ENCODE measurements around the gene OTX2.
A peak's percentile ranks its signal among the peaks of the same experiment; 100 is the strongest.

Gene OTX2

DNA sequence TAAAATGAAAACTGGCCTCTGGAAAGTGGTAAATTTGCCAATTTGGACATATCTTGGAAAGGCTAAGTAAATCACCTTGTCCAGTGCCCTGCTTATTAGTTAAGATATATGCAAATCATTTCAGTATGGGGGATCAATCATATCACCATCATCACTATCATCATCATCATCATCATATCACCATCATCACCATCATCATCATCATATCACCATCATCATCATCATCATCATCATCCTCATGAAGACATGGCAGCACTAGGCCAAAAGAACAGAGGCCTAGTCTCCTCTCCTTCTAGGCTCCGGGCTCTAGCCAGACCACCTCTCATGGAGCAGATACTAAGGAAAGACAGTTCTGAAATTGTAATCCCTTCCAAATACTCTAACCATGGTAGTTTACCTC is 20.3 kb downstream of the OTX2 start:
- H3K4me3 ChIP-seq (ENCODE audit: low read depth, low read length), result no peak overlapping the region
- CTCF ChIA-PET, result interaction anchor here (0.8 kb wide), 1 partner anchor 12 kb away, joined by 5 read pairs; no protein-coding TSS in a partner anchor
- TF ChIP-seq ZNF654 (tag by site-specific recombination; IDR thresholded peaks at IDR 0.05; ENCODE audit: low read depth) (no peak), ZNF394 (tag by site-specific recombination; IDR thresholded peaks at IDR 0.05; ENCODE audit: borderline replicate concordance) (no peak), ZNF223 (tag by site-specific recombination; IDR thresholded peaks at IDR 0.05) (no peak)
- TF ChIP-seq, protein P1, sequence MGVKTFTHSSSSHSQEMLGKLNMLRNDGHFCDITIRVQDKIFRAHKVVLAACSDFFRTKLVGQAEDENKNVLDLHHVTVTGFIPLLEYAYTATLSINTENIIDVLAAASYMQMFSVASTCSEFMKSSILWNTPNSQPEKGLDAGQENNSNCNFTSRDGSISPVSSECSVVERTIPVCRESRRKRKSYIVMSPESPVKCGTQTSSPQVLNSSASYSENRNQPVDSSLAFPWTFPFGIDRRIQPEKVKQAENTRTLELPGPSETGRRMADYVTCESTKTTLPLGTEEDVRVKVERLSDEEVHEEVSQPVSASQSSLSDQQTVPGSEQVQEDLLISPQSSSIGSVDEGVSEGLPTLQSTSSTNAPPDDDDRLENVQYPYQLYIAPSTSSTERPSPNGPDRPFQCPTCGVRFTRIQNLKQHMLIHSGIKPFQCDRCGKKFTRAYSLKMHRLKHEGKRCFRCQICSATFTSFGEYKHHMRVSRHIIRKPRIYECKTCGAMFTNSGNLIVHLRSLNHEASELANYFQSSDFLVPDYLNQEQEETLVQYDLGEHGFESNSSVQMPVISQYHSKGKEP (tag by site-specific recombination; IDR thresholded peaks at IDR 0.05), result no peak
- TF ChIP-seq, protein P2, sequence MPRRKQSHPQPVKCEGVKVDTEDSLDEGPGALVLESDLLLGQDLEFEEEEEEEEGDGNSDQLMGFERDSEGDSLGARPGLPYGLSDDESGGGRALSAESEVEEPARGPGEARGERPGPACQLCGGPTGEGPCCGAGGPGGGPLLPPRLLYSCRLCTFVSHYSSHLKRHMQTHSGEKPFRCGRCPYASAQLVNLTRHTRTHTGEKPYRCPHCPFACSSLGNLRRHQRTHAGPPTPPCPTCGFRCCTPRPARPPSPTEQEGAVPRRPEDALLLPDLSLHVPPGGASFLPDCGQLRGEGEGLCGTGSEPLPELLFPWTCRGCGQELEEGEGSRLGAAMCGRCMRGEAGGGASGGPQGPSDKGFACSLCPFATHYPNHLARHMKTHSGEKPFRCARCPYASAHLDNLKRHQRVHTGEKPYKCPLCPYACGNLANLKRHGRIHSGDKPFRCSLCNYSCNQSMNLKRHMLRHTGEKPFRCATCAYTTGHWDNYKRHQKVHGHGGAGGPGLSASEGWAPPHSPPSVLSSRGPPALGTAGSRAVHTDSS (tag by site-specific recombination; IDR thresholded peaks at IDR 0.05), result peak; percentile 95
- H3K36me3 ChIP-seq (ENCODE audit: control insufficient read depth in 2 of 2, insufficient read depth in 1 of 2, low read length in 2 of 2), result no peaks in the 10 kb centered on the region
- POLR2A ChIA-PET, result no interaction called here
- no peak overlapping the region for H3K27ac ChIP-seq (ENCODE audit: extremely low read depth, low read depth, low read length)
- no peaks in the 10 kb centered on the region for H3K4me1 ChIP-seq (ENCODE audit: control insufficient read depth, insufficient read depth, low read length)
- H3K9me3 ChIP-seq (ENCODE audit: control insufficient read depth, insufficient read depth, low read depth, low read length), result no peaks in the 10 kb centered on the region

- no peaks in the 10 kb centered on the region for H3K4me1 ChIP-seq (ENCODE audit: control insufficient read depth, insufficient read depth, low read length)
- POLR2A ChIA-PET, result no interaction called here
- no peaks in the 10 kb centered on the region for H3K36me3 ChIP-seq (ENCODE audit: control insufficient read depth in 2 of 2, insufficient read depth in 1 of 2, low read length in 2 of 2)
- H3K27ac ChIP-seq (ENCODE audit: extremely low read depth, low read depth, low read length), result no peak overlapping the region
- TF ChIP-seq ZBTB1 (tag by site-specific recombination; IDR thresholded peaks at IDR 0.05) (no peak), HOXD13 (CRISPR knock-in tag; IDR thresholded peaks at IDR 0.05; ENCODE audit: borderline replicate concordance) (no peak), ZNF623 (tag by site-specific recombination; IDR thresholded peaks at IDR 0.05) (no peak), ZNF248 (tag by site-specific recombination; IDR thresholded peaks at IDR 0.05) (no peak), REST (tag by site-specific recombination; IDR thresholded peaks at IDR 0.05) (peak; percentile 87), PRDM4 (tag by site-specific recombination; IDR thresholded peaks at IDR 0.05) (no peak)
- TF ChIP-seq, protein P3, sequence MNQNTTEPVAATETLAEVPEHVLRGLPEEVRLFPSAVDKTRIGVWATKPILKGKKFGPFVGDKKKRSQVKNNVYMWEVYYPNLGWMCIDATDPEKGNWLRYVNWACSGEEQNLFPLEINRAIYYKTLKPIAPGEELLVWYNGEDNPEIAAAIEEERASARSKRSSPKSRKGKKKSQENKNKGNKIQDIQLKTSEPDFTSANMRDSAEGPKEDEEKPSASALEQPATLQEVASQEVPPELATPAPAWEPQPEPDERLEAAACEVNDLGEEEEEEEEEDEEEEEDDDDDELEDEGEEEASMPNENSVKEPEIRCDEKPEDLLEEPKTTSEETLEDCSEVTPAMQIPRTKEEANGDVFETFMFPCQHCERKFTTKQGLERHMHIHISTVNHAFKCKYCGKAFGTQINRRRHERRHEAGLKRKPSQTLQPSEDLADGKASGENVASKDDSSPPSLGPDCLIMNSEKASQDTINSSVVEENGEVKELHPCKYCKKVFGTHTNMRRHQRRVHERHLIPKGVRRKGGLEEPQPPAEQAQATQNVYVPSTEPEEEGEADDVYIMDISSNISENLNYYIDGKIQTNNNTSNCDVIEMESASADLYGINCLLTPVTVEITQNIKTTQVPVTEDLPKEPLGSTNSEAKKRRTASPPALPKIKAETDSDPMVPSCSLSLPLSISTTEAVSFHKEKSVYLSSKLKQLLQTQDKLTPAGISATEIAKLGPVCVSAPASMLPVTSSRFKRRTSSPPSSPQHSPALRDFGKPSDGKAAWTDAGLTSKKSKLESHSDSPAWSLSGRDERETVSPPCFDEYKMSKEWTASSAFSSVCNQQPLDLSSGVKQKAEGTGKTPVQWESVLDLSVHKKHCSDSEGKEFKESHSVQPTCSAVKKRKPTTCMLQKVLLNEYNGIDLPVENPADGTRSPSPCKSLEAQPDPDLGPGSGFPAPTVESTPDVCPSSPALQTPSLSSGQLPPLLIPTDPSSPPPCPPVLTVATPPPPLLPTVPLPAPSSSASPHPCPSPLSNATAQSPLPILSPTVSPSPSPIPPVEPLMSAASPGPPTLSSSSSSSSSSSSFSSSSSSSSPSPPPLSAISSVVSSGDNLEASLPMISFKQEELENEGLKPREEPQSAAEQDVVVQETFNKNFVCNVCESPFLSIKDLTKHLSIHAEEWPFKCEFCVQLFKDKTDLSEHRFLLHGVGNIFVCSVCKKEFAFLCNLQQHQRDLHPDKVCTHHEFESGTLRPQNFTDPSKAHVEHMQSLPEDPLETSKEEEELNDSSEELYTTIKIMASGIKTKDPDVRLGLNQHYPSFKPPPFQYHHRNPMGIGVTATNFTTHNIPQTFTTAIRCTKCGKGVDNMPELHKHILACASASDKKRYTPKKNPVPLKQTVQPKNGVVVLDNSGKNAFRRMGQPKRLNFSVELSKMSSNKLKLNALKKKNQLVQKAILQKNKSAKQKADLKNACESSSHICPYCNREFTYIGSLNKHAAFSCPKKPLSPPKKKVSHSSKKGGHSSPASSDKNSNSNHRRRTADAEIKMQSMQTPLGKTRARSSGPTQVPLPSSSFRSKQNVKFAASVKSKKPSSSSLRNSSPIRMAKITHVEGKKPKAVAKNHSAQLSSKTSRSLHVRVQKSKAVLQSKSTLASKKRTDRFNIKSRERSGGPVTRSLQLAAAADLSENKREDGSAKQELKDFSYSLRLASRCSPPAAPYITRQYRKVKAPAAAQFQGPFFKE (tag by site-specific recombination; IDR thresholded peaks at IDR 0.05; ENCODE audit: borderline replicate concordance), result no peak
- TF ChIP-seq, protein P4, sequence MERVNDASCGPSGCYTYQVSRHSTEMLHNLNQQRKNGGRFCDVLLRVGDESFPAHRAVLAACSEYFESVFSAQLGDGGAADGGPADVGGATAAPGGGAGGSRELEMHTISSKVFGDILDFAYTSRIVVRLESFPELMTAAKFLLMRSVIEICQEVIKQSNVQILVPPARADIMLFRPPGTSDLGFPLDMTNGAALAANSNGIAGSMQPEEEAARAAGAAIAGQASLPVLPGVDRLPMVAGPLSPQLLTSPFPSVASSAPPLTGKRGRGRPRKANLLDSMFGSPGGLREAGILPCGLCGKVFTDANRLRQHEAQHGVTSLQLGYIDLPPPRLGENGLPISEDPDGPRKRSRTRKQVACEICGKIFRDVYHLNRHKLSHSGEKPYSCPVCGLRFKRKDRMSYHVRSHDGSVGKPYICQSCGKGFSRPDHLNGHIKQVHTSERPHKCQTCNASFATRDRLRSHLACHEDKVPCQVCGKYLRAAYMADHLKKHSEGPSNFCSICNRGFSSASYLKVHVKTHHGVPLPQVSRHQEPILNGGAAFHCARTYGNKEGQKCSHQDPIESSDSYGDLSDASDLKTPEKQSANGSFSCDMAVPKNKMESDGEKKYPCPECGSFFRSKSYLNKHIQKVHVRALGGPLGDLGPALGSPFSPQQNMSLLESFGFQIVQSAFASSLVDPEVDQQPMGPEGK (tag by site-specific recombination; IDR thresholded peaks at IDR 0.05), result no peak
- H3K4me3 ChIP-seq (ENCODE audit: low read depth, low read length), result no peak overlapping the region
- H3K9me3 ChIP-seq (ENCODE audit: control insufficient read depth, insufficient read depth, low read depth, low read length), result no peaks in the 10 kb centered on the region
- CTCF ChIA-PET, result no interaction called here
These were observed 22.7 kb downstream of the OTX2 start for GRCh38 chr14:56787530-56787929.

All from HEK293 (cell line).